ENCODE measurements around the gene PIN1.
A peak's percentile ranks its signal among the peaks of the same experiment; 100 is the strongest.

The PIN1 gene

DNA sequence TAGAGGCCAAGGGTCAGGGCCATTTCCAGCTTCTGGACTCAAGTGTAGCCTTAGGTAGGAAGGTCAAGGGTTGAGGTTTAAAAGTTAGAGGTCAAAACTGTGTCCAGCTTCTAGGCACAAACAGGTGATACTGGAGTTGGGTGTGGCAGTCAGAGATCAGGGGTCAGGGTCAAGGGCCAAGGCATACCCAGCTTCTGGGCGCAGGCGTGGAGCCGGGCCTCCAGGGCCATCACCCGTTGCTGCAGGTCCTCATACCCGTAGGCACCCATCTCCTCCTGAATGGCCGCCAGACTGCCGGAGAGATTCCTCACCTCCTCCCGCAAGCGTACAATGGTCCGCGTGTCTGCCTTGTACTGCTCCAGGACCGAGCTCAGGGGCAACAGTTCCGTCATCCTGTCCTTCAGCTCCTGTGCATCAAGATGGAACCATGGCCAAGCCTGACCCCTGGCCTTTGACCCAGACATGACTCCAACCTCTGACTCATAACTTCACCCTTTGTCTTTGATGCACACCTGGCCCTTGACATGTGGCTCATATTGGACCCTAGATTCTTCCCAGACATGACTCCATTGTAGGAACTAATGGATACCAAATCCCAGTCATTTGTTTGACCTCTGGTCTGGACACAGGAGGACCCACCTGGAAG is 22.1 kb downstream of the PIN1 start:
- DNase-seq, result no peak

DNA sequence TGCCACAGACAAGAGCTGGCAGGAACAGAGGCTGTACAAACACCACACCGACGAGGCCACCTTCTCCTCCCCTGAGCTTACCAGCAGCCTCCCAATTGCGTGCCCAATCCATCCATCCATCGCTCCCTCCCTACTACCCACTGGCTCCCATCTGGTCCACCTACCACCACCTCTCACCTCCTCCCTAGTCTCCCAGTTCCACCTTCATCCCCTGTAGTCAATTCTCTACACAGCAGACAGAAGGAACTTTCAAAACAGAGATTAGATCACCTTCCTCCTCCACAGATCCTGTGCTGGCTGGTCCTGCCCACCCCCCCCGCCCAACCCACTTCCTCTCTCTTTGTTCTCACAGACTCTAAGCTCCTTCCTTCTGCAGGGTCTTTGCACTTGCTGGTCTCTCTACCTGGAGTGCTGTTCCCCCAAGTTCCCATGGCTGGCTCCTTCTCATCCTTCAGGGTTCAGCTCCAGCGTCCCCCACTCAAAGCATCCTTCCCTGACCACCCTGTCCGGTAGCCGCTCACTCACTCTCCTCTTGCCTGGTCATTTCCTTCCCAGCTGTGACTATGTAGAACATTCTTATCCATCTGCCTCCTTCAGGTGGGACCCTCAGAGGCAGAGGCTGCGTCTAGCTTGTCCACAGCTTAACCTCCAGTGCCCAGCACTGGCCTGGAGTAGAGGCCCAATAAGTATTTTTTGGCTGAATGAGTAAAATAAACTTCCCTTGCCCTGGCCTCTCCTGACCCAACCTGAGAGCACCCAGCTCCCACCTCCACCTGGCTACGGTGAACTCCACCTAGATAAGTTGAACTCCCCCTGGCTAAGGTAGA is 23.0 kb downstream of the PIN1 start:
- DNase-seq, result peak; percentile 36 to 76 (median 58)

DNA sequence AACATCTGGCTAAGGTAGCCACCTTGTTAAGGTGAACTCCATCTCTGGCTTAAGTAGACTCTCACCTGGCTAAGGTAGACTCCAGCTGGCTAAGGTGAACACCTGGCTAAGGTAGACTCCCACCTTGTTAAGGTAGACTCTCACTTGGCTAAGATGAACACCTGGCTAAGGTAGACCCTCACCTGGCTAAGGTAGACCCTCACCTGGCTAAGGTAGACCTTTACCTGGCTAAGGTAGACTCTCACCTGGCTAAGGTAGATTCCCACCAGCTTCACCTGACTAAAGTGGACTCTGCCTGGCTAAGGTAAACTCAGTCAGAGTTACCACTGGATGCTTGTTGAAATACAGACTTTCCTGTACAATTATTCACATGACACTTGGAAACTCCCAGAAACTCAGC is 23.6 kb downstream of the PIN1 start:
- no peak for DNase-seq

DNA sequence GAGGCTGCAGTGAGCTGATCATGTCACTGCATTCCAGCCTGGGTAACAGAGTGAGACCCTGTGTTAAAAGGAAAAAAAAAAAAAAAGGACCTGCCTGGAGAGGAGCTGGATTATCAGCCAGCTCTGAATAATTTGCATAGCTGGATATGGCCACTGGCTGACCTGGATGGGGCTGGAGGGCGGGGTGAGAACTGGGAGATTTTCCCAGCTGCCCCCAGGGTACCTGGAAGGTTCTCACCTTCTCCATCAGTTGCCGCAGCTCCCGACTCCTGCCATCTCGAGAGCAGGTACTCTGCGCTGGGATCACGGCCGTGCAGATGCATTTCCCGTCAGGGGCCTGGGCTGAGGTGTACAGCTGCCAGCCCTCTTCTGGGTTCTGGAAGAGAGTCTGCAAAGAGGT is 25.3 kb downstream of the PIN1 start:
- DNase-seq, result no peak

DNA sequence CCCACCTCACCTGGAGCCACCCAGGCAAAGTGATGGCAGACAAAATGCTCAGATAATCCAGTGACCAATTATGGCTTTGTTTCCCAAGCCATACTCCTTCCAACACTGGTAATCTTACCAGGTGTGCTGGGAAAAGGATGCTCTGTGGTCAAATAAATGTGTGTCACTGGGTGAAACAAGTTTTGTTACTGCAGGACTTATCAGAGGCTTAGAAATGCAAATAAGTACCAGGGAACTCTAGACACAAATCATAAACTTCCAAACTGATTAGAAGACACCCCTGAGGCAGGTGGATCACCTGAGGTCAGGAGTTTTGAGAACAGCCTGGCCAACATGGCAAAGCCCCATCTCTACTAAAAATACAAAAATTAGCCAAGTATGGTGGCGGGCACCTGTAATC is 26.4 kb downstream of the PIN1 start:
- no peak for DNase-seq

DNA sequence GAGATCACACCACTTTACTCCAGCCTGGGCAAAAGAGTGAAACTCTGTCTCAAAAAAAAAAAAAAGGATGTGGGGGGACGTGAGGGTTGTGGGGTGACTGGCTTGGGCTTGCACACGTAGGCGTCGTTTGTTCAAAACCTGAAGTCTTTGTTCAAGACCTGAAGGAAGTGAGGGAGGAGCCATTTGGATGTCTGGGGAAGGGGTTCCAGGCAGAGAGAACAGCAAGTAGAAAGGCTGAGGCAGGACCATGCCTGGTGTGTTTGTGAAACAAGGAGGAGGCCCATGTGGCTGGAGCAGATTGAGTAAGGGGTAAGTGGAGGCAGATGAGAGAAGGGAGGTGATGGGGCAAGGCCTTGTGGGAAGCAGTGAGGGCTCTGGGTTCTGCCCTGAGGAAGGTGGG is 27.8 kb downstream of the PIN1 start:
- DNase-seq, result peak in 3 of 6 experiments; percentile 46 to 60 (median 58)

DNA sequence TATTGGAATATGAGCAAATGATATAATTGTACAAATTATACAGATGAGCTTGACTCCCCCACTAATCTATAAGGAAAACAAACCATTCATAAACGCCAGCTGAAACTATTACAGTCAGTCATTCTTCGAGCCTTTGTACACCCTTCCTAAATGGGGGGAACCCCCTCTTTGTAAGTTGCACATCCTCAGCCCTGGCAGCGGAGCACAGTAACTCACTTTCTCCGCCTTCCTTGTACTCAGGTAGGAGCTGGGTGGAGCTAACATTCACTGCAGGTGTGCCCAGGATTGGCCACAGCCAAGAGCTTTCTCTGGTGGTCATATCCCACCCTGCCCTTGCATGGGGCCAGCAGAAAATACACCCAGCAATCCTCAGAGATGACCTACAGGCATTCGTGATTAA is 28.6 kb downstream of the PIN1 start:
- DNase-seq, result peak in 5 of 6 experiments; percentile 18 to 46 (median 31)

DNA sequence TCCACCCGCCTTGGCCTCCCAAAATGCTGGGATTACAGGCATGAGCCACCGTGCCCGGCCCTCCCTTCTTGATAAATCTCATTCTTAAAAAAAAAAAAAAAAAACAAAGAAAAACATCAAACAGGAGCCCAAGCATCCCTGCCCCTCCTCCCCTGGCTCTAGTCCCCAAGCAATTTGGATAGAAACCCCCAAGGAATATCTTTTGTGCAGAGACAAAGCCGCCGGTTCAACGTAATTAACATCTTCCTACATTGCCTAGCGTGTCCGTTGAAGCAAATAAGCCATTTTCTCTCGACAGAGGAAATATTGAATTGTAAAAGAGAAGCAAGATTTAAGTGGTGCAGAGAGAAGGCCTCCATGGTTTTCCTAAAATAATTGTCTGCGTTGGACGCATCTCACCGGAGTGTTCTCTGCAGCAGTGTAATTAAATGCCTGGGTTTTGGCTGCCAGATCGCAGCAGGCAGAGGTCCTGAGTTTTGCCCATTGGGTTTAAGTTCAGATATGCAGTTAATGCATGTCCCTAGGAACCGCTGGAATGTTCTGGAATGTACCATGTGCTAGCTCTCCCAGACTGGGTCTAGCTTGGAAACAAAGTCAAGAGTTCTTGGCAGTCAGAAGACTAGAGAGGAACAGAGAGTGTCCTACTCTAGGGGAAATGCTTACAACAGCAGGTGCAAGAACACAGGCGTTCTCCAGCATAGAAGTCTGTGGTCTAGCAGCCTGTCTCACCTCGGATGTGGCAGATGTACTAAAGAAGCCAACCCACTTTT is 30.8 kb downstream of the PIN1 start:
- DNase-seq, result peak; percentile 21 to 78 (median 49)

DNA sequence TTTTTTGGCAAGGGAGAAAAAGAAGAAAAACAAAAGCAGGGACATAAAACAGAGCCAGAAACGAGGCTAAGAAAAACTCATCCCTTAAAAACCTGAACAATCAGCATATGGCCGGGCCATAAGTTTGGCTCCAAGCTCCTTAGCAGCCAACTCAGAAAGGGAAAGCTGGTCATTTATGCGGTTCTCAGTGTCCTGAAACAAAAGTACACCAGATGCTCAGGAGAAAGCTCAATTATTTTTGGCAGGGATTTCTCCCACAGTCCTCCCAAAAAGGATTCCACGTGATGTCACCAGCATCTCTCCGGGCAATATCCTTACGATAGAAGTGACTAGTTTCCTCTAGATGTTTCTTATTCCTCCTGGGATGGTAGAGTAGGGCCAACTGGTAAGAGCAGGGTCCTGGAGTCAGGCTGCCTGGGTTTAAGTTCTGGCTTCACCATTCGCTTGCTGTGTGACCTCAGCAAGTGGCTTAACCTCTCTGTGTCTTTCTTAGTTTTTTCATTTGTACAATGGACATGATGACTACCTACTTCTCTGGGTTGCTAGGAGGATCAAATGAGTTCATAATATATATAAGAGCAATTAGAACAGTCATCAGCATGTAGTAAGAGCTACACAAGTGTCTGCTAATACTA is 34.0 kb downstream of the PIN1 start:
- DNase-seq, result no peak

DNA sequence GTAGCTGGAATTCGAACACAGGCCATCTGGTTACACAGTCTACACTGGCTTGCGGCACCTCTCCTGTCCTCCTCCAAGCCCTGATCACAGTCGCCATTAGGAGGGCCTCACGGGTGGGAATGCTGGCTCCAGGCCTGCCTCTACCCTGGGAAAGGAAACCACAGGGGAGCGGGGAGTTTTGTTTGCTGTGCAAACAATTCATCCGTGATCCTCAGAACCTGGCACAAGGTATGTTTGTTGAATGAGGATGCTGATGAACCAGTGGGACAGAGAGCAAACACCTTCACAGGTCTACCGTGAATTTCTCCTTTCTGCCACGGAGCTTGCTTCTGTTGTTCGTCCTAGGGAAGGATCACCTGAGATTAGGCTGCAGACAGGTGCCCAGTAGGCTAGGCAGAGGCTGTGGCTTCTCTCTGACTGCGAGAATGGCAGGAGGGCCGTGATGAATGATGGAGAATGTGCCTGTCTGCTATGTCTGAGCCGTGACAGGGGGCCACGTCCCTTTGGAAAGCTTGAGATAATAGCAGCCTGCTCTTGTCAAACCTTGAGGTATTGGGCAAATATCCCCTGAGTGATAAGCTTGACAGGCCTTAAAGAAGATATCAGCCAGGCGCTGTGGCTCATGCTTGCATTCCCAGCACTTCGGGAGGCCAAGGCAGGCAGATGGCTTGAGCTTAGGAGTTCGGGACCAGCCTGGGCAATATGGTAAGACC is 36.7 kb downstream of the PIN1 start:
- DNase-seq, result no peak

DNA sequence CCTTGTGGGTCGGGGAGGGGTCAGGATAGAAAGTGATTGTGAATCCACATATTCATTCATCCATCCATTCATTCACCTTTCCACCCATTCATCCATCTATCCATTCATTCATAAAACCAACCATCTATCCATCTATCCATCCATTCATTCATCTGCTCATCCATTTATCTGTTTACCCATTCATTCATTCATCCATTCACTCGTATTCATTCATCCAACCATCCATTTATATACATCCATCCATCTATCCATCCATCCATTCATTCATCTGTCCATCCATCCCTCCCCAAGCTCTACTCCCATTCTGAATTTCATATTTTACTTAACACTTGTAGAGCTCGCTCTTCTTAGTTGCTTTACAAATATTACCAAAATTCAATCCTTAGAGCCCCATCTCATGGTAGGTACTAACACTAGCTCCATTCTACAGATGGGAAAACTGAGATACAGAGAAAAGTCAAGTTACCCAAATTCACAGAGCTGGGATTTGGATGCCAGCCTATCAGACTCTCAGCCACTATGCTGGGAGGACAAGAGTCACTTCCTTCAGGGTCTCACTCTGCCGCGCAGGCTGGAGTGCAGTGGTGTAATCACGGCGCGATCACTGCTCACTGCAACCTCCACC is 37.6 kb downstream of the PIN1 start:
- DNase-seq, result no peak

DNA sequence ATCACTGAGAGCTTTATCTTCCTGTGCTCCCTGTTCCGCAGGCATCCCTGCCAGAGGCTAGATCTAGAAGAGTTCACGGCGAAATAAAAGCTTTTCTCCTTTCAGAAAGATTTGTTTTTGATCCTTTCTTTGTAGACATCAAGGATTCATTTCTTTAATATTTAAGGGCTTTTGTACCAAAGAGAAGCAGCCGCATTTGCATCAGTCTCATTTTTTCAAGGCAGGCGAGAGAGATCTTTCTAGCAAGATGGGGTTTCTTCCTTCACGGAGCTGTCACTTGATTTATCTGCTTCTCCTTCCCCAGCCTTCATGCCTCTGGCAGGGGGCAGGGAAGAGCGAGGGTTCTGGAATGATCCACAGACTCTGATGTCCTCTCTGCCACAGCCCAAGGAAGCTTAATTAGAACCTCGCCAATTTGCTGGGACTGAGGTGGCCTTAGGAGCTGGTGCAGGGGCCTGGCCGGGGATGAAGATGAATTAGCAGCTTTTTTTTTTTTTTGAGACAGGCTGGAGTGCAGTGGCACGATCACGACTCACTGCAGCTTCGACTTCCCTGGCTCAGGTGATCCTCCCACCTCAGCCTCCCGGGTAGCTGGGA is 40.0 kb downstream of the PIN1 start:
- no peak for DNase-seq

DNA sequence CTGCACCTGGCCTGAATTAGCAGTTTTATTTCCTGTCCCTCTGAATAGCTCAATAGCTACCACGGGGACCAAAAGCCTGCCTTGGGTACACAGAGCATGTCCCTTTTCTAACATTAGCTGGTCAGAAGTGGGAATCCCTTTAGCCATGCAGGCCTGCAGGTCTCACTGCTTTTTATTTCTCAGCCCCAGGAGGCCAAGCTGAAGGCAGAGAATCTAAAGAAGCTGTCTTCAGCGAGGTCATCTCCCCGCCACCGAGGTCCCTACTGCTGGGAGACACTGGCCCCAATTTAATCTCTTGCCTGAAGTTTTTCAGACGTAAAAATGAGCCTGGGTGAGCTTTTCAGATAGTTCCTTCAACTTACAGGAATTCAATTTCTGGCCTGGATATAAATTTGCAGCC is 40.7 kb downstream of the PIN1 start:
- DNase-seq, result no peak

DNA sequence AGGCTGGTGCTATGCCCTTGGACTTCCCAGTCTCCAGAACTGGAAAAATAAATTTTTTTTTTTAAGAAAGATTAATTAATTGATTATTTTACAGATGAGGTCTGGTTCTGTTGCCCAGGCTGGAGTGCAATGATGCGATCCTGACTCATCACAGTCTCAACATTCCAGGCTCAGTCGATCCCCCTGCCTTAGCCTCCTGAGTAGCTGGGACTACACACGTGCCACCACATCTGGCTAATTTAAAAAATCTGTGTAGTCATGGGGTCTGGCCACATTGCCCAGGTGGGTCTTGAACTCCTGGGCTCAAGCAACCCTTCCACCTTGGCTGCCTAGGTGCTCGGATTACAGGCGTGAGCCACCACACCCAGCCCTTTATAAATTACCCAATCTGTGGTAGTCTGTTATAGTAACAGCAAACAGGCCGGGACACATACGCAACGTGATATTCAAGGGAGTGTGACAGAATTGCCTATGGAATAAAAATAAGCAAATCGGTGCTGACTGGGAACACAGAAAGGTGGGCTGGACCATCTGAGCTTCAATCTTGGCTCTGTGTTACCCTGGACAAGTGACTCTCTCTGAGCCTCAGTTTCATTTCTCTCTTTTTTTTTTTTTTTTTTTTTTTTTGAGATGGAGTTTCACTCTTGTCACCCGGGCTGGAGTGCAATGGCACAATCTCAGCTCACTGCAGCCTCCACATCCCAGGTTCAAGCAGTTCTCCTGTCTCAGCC is 42.8 kb downstream of the PIN1 start:
- no peak for DNase-seq

DNA sequence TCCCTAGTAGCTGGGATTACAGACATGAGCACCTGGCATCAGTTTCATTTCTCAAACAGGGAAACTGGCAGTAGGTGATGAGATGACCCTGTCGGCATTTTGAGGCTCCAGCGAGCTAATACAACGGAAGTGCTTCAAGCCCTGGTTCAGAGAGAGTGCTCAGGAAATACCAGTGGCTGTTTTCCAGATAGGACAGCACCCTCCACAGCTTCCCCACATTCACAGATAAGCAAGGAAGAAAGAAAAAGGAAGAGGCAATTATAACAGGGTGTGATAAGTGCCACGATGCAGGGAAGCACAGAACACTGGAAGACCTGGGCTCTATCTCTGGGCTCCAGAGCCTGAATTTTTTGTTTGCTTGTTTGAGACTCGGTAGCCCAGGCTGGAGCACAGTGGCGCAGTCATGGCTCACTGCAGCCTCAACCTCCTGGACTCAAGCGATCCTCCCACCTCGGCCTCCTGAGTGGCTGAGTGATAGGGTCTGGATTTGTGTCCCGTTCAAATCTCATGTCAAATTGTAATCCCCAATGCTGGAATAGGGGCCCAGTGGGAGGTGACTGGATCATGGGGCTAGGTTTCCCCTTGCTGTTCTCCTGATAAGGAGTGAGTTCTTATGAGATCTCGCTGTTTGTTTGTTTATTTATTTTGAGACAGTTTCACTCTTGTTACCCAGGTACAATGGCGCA is 43.5 kb downstream of the PIN1 start:
- DNase-seq, result no peak

DNA sequence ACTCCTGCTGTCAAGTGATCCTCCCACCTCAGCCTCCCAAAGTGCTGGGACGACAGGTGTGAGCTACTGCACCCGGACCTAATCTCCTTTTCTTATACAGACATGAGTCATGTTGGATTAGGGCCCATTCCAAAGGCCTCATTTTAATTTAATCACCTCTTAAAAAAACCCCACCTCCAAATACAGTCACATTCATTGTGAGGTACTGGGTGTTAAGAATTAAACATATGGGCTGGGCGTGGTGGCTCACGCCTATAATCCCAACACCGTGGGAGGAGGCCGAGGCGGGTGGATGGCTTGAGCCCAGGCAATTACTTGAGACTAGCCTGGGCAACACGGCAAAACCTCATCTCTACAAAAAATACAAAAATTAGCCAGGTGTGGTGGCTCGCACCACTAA is 46.6 kb downstream of the PIN1 start:
- no peak for DNase-seq

DNA sequence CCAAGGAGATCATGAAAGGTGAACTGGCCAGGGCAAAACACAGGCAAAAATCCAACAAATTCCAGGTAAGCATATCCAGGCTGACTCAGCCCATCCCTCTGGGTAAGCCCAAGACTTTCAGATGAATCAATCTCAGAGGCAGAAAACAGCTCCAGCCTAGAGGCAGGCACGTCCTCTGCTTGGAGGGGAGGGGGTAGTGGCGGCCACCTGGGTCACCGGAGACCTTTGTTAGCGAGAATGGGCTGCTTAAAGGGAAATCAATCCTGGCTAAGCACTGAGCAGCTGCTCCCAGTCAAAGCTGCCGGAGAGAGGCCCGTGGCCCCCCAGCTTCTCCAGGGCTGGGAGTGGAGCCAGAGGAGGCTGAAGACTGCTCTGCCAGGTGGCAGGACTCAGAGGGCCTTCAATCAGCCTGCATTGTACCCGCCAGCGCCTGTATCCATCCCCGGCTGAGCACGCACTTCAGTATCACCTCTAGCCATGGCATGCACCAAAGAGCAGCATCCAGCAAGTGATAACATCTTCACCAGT is 48.2 kb downstream of the PIN1 start:
- DNase-seq, result no peak

DNA sequence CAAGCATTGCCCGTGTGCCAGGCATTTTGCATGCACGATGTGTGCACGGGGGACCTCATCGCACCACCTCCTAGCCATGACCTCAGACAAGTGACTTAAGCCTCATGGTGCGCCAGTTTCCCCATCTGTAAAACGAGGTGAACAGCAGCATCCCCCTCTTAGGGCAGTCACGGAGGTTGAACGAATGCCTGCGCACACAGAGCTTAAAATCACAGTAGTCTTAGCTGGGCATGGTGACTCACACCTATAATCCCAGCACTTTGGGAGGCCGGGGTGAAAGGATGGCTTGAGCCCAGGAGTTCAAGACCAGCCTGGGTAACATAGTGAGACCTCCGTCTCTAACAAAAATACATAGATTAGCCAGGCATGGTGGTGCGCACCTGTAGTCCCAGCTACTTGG is 48.6 kb downstream of the PIN1 start:
- DNase-seq, result no peak

DNA sequence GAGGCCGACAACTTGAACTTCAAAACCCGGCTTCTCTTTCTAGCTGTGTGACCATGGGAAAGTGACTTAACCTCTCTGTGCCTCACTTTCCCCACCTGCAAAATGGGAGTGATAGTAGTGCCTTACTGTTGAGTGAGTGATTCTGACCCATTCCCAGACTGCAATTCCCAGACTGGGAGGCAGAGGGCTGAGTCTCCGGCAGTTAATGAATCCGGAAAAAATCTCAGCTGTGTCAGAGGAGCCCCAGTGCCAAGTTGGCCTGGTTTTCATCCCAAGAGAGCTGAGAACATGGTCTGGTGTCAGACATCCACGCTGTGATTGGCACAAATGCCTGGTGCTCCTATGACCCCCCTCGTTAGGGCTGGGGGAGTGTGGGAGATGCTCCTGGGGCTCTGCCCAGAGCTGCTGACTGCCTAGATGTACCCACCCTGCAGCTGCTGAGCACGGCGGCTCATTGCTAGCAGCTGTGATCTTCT is 50.0 kb downstream of the PIN1 start:
- no peak for DNase-seq

Measured in stimulated activated naive CD4-positive, alpha-beta T cell (primary cell).